GM18498 (cell line): ENCODE measurements around the gene MYEOV.

ENCODE experiments used
- ATAC-seq: cut with Tn5 transposase; IDR thresholded peaks from one replicate; pipeline ENCODE4 v1.9.1; 2021; ENCODE audit warnings: mild to moderate bottlenecking, moderate library complexity; ENCODE audit not compliant: unreplicated experiment

The MYEOV gene

DNA sequence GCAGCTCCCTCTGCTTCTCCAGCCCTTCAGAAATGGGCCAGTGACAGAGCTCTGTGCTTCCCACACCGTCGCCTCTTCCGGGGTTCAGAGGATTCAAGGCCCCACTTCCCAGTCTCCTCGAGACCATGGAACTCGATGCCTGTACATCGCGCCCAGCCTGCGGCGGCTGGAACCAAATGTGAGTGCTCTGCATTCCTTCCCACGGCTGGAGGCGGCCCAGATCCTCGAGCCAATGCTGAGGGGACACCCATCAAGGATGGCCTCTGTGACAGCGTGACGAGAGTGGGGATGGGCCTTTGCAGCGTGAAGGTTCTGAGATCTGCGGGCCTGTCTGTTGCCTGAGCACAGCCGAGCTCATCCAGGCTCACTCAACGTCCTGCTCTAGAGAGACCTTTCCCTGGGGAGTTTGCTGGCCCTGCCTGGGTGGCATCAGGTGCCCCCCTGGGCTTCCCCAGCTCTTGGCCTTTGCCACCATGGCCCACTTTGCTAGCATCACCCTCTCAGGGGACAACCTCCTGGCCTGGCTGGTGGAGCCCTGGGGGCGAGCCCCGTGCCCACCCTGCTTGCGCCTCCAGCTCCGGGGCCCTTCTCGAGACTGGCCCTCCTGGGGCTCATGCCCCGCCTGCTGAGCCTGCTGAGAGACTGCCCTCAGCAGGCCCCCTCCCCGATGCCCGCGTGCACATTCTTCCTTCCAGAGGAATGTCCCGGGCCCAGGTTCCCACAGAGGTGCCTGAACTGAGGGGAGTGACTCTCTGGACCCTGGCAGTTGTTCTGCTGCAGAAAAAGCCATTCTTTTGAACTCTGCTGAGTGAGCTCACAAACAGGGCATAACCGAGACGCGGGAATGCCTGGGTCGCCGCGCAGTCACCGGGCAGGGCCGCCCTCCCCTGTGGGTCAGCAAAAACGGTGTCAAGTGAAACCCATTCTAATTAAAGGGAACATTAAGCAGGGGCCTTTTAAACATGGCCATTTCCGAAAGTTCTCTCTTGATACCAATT, 7.3 kb upstream of the MYEOV start:
- ATAC-seq: no peak

DNA sequence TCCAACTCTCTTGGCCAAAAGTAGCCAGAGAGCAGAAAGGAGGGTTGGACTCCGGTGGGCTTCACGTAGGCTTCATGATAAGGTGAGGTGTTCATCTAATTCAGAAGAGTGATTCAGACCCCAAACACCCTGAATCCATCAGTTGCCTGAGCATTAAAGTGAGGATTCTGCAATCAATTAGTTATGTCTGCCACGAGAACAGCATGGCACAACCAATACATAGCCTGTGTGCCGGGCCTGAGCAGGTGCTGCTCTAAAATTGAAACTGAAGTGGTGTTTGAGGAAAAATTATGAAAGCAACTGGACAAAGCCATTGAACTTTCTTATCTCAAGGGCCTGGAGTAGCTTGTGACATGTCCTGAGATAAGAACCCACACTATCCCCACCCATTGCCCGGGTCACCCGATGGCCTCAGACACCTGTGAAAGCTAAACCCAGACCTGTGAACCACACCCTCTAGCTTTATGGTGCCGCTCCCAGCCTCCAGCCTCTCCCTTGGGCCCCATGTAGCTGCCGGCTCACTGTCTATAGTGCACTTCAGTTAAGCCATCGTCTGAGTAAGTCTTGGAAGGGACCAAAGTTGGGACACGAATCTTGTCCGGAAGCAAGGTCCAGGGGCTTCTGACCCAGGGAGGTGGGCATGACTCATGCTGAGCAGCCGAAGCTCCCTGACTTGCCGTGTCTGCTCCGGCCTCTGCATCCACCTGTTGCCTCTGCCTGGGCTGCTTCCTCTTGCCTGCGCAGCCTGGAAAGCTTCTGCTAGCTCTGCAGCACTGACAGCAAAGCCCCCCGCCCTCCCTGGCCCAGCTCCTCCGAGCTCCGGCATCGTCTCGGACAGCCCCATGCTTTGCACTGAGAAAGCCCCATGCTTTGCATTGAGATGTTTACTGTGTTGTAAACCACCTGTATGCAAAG, 5.7 kb upstream of the MYEOV start:
- ATAC-seq: no peak

DNA sequence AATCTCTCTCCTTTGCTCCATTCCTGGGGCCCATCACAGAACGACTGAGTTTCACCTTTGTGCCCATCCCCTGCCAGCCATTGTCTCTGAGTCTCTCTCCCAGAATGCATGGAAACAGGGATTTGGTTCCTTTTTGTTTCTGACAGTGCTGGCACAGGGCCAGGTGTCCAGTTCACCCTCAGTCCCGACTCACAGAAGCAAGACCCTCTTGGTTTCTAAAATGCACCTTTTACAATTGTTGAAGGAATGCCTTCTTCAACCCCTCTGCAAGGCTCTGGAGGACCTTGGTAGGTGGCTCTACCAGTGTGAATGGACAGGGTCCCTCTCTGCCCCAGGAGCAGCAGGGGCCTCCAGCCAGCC, 5.1 kb upstream of the MYEOV start:
- no peak for ATAC-seq

- no peak for ATAC-seq
These were observed 3.1 kb upstream of the MYEOV start for GRCh38 chr11:69290806-69291205.

DNA sequence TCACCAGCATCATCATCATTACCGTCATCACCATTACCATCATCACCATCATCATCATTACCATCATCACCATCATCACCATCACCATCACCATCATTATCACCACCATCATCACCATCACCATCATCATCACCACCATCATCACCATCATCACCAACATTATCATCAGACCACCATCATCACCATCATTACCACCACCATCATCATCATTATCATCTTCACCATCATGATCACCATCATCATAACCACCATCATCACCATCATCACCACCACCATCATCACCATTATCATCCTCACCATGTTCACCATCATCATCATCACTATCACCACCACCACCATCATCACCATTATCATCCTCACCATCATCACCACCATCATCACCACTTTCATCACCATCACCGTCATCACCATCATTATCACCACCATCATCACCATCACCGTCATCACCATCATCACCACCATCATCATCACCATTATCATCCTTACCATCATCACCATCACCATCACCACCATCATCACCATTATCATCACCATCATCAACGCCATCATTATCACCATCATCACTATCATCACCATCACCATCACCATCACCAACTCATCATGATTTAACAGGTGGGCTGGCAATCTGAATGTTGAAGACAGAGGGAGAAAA, 2.4 kb upstream of the MYEOV start:
- ATAC-seq: no peak

DNA sequence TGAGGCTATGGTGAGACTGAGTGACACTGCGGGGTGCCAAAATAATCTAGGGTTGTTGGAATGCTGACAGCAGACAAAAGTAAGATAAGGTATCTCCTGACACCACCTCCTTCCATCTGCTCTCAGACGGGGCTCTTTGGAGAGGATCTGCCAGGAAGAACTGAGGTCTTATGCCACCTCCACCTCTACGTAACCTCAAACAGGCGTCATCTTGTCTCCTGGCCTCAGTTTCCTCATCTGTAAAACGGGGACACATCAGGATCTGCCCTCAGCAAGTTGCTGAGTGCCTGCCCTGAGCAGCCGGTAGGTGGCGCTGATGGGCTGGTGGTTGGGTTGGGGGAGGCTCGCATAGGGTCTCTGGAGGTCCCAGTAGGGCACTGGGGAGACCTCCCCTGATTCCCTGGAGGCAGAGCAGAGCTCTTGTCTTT, 1.7 kb upstream of the MYEOV start:
- ATAC-seq: no peak

GRCh38 chr11:69293087-69293486, 868 bp upstream of the MYEOV start:
- ATAC-seq: no peak

- no peak for ATAC-seq
These were observed 670 bp downstream of the MYEOV start for GRCh38 chr11:69294571-69295078.

DNA sequence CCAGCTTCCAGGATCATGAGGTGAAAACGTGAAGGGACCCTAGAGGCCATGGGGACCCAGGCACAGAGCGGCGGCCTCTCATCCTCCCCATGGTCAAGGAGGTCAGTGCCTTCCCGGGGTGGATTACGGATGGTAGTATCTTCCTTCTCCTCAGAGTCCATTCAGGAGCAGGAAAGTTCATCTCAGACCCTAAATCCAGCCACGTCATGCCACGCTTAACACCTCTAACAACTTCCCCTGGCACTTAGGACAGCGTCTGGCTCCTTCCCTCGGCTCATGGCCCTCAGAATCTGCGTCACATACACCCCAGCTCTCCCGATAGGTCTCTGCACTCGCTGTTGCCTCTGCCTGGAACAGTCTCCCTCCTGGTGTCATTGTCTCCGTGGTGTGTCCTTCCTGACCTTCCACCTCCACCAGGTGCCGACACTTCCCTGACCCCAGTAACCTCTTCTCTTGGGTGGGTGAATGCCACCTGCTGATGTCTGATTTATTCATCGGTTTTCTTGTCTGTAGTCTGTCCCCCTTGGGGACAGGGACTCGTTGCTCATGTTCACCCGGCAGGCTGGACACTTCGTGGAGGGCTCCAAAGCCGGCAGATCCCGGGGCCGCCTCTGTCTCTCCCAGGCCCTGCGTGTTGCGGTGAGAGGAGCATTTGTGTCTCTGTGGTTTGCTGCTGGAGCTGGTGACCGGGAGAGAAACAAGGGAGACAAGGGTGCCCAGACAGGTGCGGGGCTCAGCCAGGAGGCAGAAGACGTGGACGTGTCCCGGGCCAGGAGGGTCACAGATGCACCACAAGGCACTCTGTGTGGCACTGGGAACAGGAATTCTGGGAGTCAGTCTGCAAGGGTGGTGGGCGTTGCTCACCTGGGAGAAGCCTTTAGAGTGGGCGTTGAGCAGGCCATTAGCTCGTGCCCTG, 1.4 kb downstream of the MYEOV start:
- no peak for ATAC-seq

DNA sequence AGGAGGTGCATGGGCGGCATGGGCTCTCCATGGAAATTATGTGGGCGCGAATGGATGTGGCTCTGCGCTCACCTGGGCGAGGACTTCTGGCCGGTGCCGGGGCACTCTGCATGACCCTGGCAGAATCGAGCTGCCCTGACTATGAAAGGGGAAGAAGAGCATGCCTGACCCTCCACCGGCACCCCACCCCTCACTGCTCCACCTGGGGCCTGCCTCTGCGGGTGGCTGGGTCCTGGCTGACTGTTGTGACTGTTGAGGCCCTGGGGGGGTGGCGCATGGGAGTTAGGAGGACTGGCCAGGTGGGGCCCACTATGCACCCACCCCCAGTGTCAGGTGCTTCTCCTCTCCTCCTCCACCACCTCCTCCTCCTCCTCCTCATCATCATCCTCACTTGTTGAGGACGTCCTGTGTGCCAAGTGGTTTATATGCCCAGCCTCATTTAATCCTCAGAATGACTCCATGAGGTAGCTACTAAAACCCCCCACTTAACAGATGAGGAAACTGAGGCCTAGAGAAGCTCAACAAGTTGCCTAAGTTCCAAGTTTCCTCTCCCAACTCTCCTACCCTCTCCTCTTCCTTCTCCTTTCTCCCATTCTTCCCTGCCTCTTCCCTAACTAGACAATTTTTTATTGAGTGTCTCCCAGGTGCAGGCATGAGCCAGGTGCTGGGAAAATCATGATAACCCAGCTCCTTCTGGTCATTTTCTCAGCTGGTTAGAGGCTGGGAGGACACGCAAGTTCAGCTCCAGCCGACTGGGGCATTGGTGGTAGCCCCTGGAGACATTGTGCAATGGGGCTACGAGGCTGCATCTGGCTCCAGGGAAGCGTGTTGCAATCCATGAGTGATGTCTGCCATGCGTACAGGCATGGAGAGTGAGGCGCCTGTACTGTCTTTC, 2.3 kb downstream of the MYEOV start:
- no peak for ATAC-seq

GRCh38 chr11:69296890-69297786, 3.2 kb downstream of the MYEOV start:
- ATAC-seq: peak; percentile 68

DNA sequence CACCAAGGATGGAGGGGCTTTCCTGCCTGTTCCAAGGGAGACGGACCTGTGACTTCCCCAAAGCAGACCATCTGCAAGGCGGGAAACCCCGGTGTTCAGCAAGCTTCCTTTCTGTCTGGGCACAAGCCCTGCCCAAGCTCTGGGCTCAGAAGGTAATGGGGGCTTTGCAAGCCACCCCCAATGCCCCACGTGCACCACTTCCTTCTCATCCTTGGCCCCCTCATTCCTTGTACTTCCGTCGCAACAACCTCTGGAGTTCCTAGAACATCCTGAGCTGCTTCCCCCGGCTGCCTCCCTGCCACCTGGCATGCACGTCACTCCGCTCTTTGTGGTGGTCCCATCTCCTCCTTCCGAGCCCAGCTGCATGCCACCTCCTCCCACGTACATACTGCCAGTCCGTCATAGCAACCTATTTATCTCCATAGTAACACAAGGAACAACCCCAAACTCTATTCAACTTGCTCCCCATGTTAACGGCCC, 3.9 kb downstream of the MYEOV start:
- ATAC-seq: peak; percentile 19

- ATAC-seq: peak; percentile 46
These were observed 4.5 kb downstream of the MYEOV start for GRCh38 chr11:69298267-69299022.

DNA sequence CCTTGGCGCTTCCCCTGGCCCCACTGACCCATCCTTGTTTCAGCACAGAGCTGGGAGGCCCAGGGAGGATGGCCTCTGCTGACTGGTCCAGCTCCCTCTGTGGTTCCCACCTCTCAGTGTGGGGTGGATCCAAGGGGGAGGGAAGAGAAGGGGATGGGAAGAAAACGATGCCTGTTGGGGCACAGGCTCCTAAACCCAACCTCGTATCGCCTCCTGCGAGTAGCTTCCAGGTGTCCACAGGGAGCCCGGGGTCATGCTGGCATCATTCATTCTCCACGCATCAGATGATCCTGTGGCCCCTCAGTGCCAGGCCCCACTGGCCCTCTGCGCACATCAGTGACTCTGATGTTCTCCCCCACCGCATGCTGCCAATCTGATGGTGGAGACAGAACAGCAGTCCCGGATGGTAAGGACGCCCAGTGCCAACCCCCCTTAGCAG, 5.1 kb downstream of the MYEOV start:
- ATAC-seq: no peak

GRCh38 chr11:69299572-69299971, 5.6 kb downstream of the MYEOV start:
- ATAC-seq: no peak

GRCh38 chr11:69300120-69301060, 6.4 kb downstream of the MYEOV start:
- no peak for ATAC-seq
